A673 (cell line): ENCODE measurements around the gene LRRC3.

Experiments
- EZH2 ChIP-seq: fragments of 200-600 bp; sonication (generic); IDR thresholded peaks from 2 replicates; pipeline ENCODE4 v1.6.1; 2017; ENCODE audit warnings: borderline replicate concordance, low read depth, mild to moderate bottlenecking, mixed read lengths, antibody characterized with exemption, low read length; ENCODE audit not compliant: poor library complexity, severe bottlenecking
- TF ChIP-seq, protein P1 (sequence below): fragments of 300-800, 200-600 bp; sonication (generic); conservative IDR thresholded peaks from 2 replicates; pipeline ENCODE4 v1.5.1; 2017; ENCODE audit warnings: low read depth, mild to moderate bottlenecking, antibody characterized with exemption, low read length, moderate library complexity, mixed read lengths

DNA sequence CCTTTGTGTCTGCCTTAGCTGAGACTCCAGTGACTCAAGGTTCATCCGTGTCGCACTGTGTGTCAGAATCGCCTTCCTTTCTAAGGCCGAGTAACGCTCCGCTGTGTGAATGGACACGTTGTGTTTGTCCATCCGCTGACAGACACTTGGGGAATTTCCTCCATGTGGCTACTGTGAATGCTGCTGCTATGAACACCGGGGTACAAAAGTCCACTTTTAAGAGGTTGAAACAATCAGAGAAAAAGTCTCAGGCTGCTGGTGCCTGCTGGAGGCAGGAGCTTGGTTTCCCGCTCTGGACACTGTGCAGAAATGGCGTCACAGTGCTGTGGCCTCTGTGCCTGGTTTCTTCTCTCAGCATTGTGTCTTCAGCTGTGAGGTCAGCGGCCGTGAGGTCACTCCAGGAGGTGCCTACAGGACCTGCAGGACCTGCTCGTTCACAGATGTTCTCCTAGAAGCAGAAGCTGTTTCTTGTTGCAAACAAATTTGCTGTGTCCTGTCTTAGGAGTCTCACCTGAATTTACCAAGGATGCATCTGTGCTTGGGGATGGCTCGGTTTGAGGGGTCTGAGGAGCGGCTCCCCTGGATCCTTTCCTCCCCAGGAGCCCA lies 50.5 kb downstream of the LRRC3 start:
- TF ChIP-seq, protein P1, sequence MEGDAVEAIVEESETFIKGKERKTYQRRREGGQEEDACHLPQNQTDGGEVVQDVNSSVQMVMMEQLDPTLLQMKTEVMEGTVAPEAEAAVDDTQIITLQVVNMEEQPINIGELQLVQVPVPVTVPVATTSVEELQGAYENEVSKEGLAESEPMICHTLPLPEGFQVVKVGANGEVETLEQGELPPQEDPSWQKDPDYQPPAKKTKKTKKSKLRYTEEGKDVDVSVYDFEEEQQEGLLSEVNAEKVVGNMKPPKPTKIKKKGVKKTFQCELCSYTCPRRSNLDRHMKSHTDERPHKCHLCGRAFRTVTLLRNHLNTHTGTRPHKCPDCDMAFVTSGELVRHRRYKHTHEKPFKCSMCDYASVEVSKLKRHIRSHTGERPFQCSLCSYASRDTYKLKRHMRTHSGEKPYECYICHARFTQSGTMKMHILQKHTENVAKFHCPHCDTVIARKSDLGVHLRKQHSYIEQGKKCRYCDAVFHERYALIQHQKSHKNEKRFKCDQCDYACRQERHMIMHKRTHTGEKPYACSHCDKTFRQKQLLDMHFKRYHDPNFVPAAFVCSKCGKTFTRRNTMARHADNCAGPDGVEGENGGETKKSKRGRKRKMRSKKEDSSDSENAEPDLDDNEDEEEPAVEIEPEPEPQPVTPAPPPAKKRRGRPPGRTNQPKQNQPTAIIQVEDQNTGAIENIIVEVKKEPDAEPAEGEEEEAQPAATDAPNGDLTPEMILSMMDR, result no peak
- no peak for TF ChIP-seq EZH2
